ENCODE measurements around the gene CACNA1C.

- no peak for TF ChIP-seq CTCF (conservative IDR thresholded peaks at IDR 0.05 in 1 of 2, IDR thresholded peaks at IDR 0.05 in 1 of 2; ENCODE audit: extremely low read depth in 1 of 2, insufficient read depth in 1 of 2, low read depth in 1 of 2, low read length in 2 of 2)
- no peak for TF ChIP-seq EZH2 (IDR thresholded peaks at IDR 0.05; ENCODE audit: borderline replicate concordance, low read length)
Measured at GRCh38 chr12:2177003-2177402, 124.2 kb downstream of the CACNA1C start.
